Neural progenitor cell (in vitro differentiated cells): Measurements from ENCODE around the gene SH3BP2. TPM values are rescaled to one million over a fixed set of nuclear protein-coding genes. Genes with fewer than 3 reads are reported as not detected.
"Not testable (repeated sequence)": the region's sequence is repeated elsewhere in the genome, so short reads cannot be mapped to it uniquely, and the experiment has no call there.

Experiments
- DNase-seq: peaks from one replicate; pipeline ENCODE4 v3.0.0-alpha.2; 2016; ENCODE audit warnings: low spot score
- H2AFZ ChIP-seq: fragments of 200-600 bp; sonication (generic); replicated peaks from 2 replicates; pipeline ENCODE4 v1.6.1; 2016; ENCODE audit warnings: antibody characterized with exemption
- H3F3A ChIP-seq: fragments of 200-600 bp; sonication (generic); 2 replicates; pipeline ENCODE4 v1.6.1; 2016; ENCODE audit warnings: antibody characterized with exemption, low read depth
- H3K27ac ChIP-seq: fragments of 200-600 bp; sonication (generic); 2 replicates; pipeline ENCODE4 v1.5.1; 2016; ENCODE audit warnings: mild to moderate bottlenecking
- H3K27me3 ChIP-seq: fragments of 200-600 bp; sonication (generic); 2 replicates; pipeline ENCODE4 v1.6.1; 2016; ENCODE audit warnings: mild to moderate bottlenecking, moderate library complexity
- H3K36me3 ChIP-seq: fragments of 200-600 bp; sonication (generic); 2 replicates; pipeline ENCODE4 v1.5.1; 2016
- H3K4me1 ChIP-seq: fragments of 200-600 bp; sonication (generic); 2 replicates; pipeline ENCODE4 v1.6.1; 2016; ENCODE audit warnings: mixed run types
- H3K4me2 ChIP-seq: fragments of 200-600 bp; sonication (generic); 2 replicates; pipeline ENCODE4 v1.6.1; 2016
- H3K4me3 ChIP-seq: fragments of 200-600 bp; sonication (generic); 2 replicates; pipeline ENCODE4 v1.5.1; 2016
- H3K79me2 ChIP-seq: fragments of 200-600 bp; sonication (generic); 2 replicates; pipeline ENCODE4 v1.6.1; 2016; ENCODE audit warnings: low read depth
- H3K9ac ChIP-seq: fragments of 200-600 bp; sonication (generic); 2 replicates; pipeline ENCODE4 v1.6.1; 2016
- H3K9me3 ChIP-seq: fragments of 200-600 bp; sonication (generic); 2 replicates; pipeline ENCODE4 v1.5.1; 2016; ENCODE audit warnings: low read depth
- H4K20me1 ChIP-seq: fragments of 200-600 bp; sonication (generic); 2 replicates; pipeline ENCODE4 v1.6.1; 2016; ENCODE audit warnings: low read depth
- H3K27ac Mint-ChIP-seq: 3 replicates; pipeline ENCODE4 v1.8.0; 2021; ENCODE audit warnings: mixed read lengths
- H3K27me3 Mint-ChIP-seq: 2 replicates; pipeline ENCODE4 v1.8.0; 2022; ENCODE audit warnings: low read depth, mild to moderate bottlenecking, inconsistent platforms, moderate library complexity, mixed read lengths; ENCODE audit not compliant: insufficient read depth
- H3K36me3 Mint-ChIP-seq: 3 replicates; pipeline ENCODE4 v1.8.0; 2021; ENCODE audit warnings: mixed read lengths
- H3K4me1 Mint-ChIP-seq: 3 replicates; pipeline ENCODE4 v1.8.0; 2021; ENCODE audit warnings: mixed read lengths
- H3K4me3 Mint-ChIP-seq: 3 replicates; pipeline ENCODE4 v1.8.0; 2021; ENCODE audit warnings: mild to moderate bottlenecking, moderate library complexity, mixed read lengths
- H3K9me3 Mint-ChIP-seq: 3 replicates; pipeline ENCODE4 v1.8.0; 2020; ENCODE audit warnings: mixed read lengths
- CTCF ChIP-seq: fragments of 200-600 bp; sonication (generic); IDR thresholded peaks from 2 replicates; pipeline ENCODE4 v1.5.1; 2017; ENCODE audit warnings: antibody characterized with exemption, mild to moderate bottlenecking
- EZH2 ChIP-seq: fragments of 200-600 bp; sonication (generic); IDR thresholded peaks from 2 replicates; pipeline ENCODE4 v1.6.1; 2017; ENCODE audit warnings: antibody characterized with exemption, mild to moderate bottlenecking, moderate library complexity
- EZH2phosphoT487 ChIP-seq: fragments of 200-600 bp; sonication (generic); IDR thresholded peaks from 2 replicates; pipeline ENCODE4 v1.6.1; 2017; ENCODE audit warnings: antibody characterized with exemption
- total RNA-seq: library from RNA; depleted of rRNA; stranded (reverse); fragments of >200 nt; gene quantifications from 2 replicates; pipeline ENCODE4 v1.2.3, GENCODE V29; 2015; ENCODE audit warnings: low replicate concordance

The SH3BP2 gene
- total RNA-seq, 1 donor from 2014 or later, result 11.8 TPM

- H3K4me3 ChIP-seq, result no peak overlapping the region
- Mint-ChIP-seq H3K4me3 (no peak overlapping the region), H3K27ac (no peak overlapping the region), H3K9me3 (peaks cover 14% of the 10 kb centered on the region), H3K36me3 (no peaks in the 10 kb centered on the region), H3K27me3 (peaks cover 17% of the 10 kb centered on the region), H3K4me1 (no peaks in the 10 kb centered on the region)
- DNase-seq, result no peak
- H4K20me1 ChIP-seq, result no peaks in the 10 kb centered on the region
- no peak overlapping the region for H3K27ac ChIP-seq
- no peak overlapping the region for H2AFZ ChIP-seq
- H3K9ac ChIP-seq, result no peak overlapping the region
- TF ChIP-seq CTCF (no peak), EZH2phosphoT487 (no peak), EZH2 (no peak)
- H3K9me3 ChIP-seq, result no peaks in the 10 kb centered on the region
- no peaks in the 10 kb centered on the region for H3K79me2 ChIP-seq
- H3K36me3 ChIP-seq, result no peaks in the 10 kb centered on the region
- no peak overlapping the region for H3K4me2 ChIP-seq
- H3K27me3 ChIP-seq, result no peaks in the 10 kb centered on the region
- no peaks in the 10 kb centered on the region for H3K4me1 ChIP-seq
- H3F3A ChIP-seq, result no peaks in the 10 kb centered on the region
These were observed 25.2 kb upstream of the SH3BP2 start for GRCh38 chr4:2767705-2768074.

DNA sequence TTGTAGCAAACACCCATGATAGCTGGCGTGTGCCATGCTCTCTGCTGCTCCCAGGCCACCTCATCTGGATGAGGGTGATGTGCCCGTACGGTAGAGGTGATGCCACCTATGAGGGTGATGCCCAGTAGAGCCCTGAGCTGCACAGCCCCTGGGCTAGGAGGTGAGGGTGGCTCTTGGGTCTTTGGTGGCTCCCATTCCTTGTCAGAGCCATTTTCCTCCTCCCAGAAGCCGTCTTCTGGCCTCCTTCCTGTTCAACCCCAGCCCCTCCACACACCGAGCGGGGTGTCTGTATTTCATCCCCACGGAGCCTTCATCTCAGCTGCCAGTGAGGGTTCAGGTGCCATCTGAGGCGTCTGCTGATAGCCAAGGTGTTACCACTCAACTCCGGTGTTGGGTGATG lies 24.8 kb upstream of the SH3BP2 start:
- no peak overlapping the region for H3K27ac ChIP-seq
- no peaks in the 10 kb centered on the region for H3K9me3 ChIP-seq
- H3K36me3 ChIP-seq, result no peaks in the 10 kb centered on the region
- H3K9me3 Mint-ChIP-seq, result peaks cover 14% of the 10 kb centered on the region
- no peak overlapping the region for H3K27ac Mint-ChIP-seq
- DNase-seq, result no peak
- H3K36me3 Mint-ChIP-seq, result no peaks in the 10 kb centered on the region
- H3K4me1 Mint-ChIP-seq, result no peaks in the 10 kb centered on the region
- H3F3A ChIP-seq, result no peaks in the 10 kb centered on the region
- H3K4me2 ChIP-seq, result no peak overlapping the region
- H3K9ac ChIP-seq, result no peak overlapping the region
- no peaks in the 10 kb centered on the region for H3K27me3 ChIP-seq
- TF ChIP-seq CTCF (no peak), EZH2phosphoT487 (no peak), EZH2 (no peak)
- H3K4me3 ChIP-seq, result no peak overlapping the region
- no peaks in the 10 kb centered on the region for H4K20me1 ChIP-seq
- H2AFZ ChIP-seq, result no peak overlapping the region
- H3K4me1 ChIP-seq, result no peaks in the 10 kb centered on the region
- no peaks in the 10 kb centered on the region for H3K79me2 ChIP-seq
- no peak overlapping the region for H3K4me3 Mint-ChIP-seq
- peaks cover 20% of the 10 kb centered on the region for H3K27me3 Mint-ChIP-seq

DNA sequence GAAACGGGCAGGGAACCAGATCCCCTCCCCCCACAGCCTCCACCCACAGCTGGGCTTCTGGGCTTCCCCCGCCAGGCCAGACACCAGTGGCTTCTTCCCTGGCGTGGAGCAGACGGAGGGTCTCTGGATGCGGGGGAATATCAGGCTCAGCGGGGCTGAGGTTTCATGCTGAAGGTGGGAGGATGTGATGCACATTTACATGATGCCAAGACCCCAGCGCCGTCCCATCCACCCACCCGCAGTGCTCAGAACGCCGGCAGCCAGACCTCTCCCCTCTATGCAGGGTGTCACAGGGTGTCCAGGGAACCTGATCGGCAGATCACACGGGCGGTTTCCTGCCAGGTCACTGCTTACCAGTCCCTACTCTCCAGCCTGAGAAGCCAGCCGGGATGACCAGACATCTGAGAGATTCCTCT lies 24.0 kb upstream of the SH3BP2 start:
- Histone ChIP-seq H4K20me1 (no peaks in the 10 kb centered on the region), H3K4me2 (no peak overlapping the region), H3K9ac (no peak overlapping the region), H3K36me3 (no peaks in the 10 kb centered on the region), H3K4me1 (no peaks in the 10 kb centered on the region), H3F3A (no peaks in the 10 kb centered on the region), H3K9me3 (no peaks in the 10 kb centered on the region), H2AFZ (no peak overlapping the region), H3K27me3 (no peaks in the 10 kb centered on the region), H3K4me3 (no peak overlapping the region), H3K79me2 (no peaks in the 10 kb centered on the region), H3K27ac (no peak overlapping the region)
- Mint-ChIP-seq H3K36me3 (no peaks in the 10 kb centered on the region), H3K9me3 (peaks cover 17% of the 10 kb centered on the region), H3K4me1 (no peaks in the 10 kb centered on the region), H3K27me3 (peaks cover 23% of the 10 kb centered on the region), H3K4me3 (no peak overlapping the region), H3K27ac (no peak overlapping the region)
- TF ChIP-seq EZH2 (no peak), EZH2phosphoT487 (no peak), CTCF (no peak)
- DNase-seq, result no peak

DNA sequence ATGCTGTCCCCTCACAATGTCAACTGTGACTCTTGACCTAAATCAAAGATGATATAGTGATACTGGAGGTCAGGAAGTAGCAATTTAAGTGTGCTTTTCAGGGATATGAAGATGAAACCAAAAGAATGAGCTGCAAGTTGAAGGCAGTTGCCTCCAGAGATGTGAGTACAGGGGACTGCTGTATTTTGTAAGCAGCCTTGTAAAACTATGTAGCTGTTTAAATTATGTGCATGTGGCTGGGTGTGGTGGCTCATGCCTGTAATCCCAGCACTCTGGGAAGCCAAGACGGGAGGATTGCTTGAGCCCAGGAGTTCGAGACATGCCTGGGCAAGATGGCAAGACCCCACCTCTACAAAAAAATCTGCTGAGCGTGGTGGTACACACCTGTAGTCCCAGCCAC lies 21.6 kb upstream of the SH3BP2 start:
- no peaks in the 10 kb centered on the region for H3K36me3 Mint-ChIP-seq
- H3K4me3 ChIP-seq, result no peak overlapping the region
- no peaks in the 10 kb centered on the region for H3K9me3 ChIP-seq
- H3K79me2 ChIP-seq, result no peaks in the 10 kb centered on the region
- H4K20me1 ChIP-seq, result no peaks in the 10 kb centered on the region
- H3K9me3 Mint-ChIP-seq, result peaks cover 11% of the 10 kb centered on the region
- peaks cover 24% of the 10 kb centered on the region for H3K27me3 Mint-ChIP-seq
- H3K4me3 Mint-ChIP-seq, result no peak overlapping the region
- no peaks in the 10 kb centered on the region for H3K4me1 Mint-ChIP-seq
- no peak overlapping the region for H3K27ac Mint-ChIP-seq
- no peak overlapping the region for H3K27ac ChIP-seq
- H3K27me3 ChIP-seq, result no peaks in the 10 kb centered on the region
- TF ChIP-seq EZH2, result no peak
- no peak overlapping the region for H3K9ac ChIP-seq
- no peak for DNase-seq
- no peak overlapping the region for H2AFZ ChIP-seq
- H3K4me1 ChIP-seq, result no peaks in the 10 kb centered on the region
- no peak overlapping the region for H3K4me2 ChIP-seq
- no peaks in the 10 kb centered on the region for H3K36me3 ChIP-seq
- no peaks in the 10 kb centered on the region for H3F3A ChIP-seq

GRCh38 chr4:2780643-2781042 lies 12.2 kb upstream of the SH3BP2 start:
- not testable (repeated sequence) for H3K27me3 ChIP-seq, H3K4me3 Mint-ChIP-seq, H3K27ac ChIP-seq, H3K9me3 ChIP-seq, DNase-seq, H3K36me3 Mint-ChIP-seq, H3K4me2 ChIP-seq, H4K20me1 ChIP-seq, H3K27ac Mint-ChIP-seq, H3K9me3 Mint-ChIP-seq, H3K27me3 Mint-ChIP-seq, H3K9ac ChIP-seq, H3K4me1 Mint-ChIP-seq, H3K4me3 ChIP-seq, H3K79me2 ChIP-seq, H3K36me3 ChIP-seq, H3F3A ChIP-seq, H3K4me1 ChIP-seq, H2AFZ ChIP-seq
